Activated CD4-positive, alpha-beta T cell treated with anti-CD3 and anti-CD28 coated beads for 4 hours (primary cell): ENCODE results near the gene FOXJ3.

Experiments
- DNase-seq, 2 donors: peaks; one replicate each; pipeline ENCODE4 v3.0.0-alpha.2; 2020

Gene FOXJ3

GRCh38 chr1:42335050-42335808 lies at the start of gene FOXJ3:
Gene FOXJ3, minus strand, starts transcription at chr1:42335235. Its CDS starts 24,142 bp downstream, at chr1:42311093.
- peak; percentile 91 to 92 for DNase-seq

GRCh38 chr1:42381280-42381673 lies 46.2 kb upstream of the FOXJ3 start:
- no peak for DNase-seq

GRCh38 chr1:42380586-42381279 lies 45.7 kb upstream of the FOXJ3 start, which contains the start of gene RIMKLA:
Gene RIMKLA, plus strand, starts transcription at chr1:42380792. Its CDS starts 143 bp downstream, at chr1:42380935.
- DNase-seq = peak; percentile 13 to 24

GRCh38 chr1:42379794-42380585 lies 45.0 kb upstream of the FOXJ3 start:
- DNase-seq = no peak

GRCh38 chr1:42372796-42373195 lies 37.8 kb upstream of the FOXJ3 start:
- no peak for DNase-seq

GRCh38 chr1:42370876-42371549 lies 36.0 kb upstream of the FOXJ3 start:
- DNase-seq = no peak

- no peak for DNase-seq
Observed at GRCh38 chr1:42369471-42369870, 34.4 kb upstream of the FOXJ3 start.

GRCh38 chr1:42368096-42368795 lies 33.2 kb upstream of the FOXJ3 start:
- no peak for DNase-seq

- DNase-seq = no peak
Observed at GRCh38 chr1:42365118-42365517, 30.1 kb upstream of the FOXJ3 start.

- DNase-seq = no peak
Observed at GRCh38 chr1:42364542-42364941, 29.5 kb upstream of the FOXJ3 start.

- no peak for DNase-seq
Observed at GRCh38 chr1:42364089-42364488, 29.1 kb upstream of the FOXJ3 start.

GRCh38 chr1:42359466-42359865 lies 24.4 kb upstream of the FOXJ3 start:
- DNase-seq = no peak

GRCh38 chr1:42358791-42359190 lies 23.8 kb upstream of the FOXJ3 start:
- no peak for DNase-seq

GRCh38 chr1:42350086-42350485 lies 15.1 kb upstream of the FOXJ3 start:
- no peak for DNase-seq

- no peak for DNase-seq
Observed at GRCh38 chr1:42348498-42348897, 13.5 kb upstream of the FOXJ3 start.

GRCh38 chr1:42343049-42343448 lies 8.0 kb upstream of the FOXJ3 start:
- DNase-seq = no peak

- no peak for DNase-seq
Observed at GRCh38 chr1:42340901-42341300, 5.9 kb upstream of the FOXJ3 start.

GRCh38 chr1:42340093-42340492 lies 5.1 kb upstream of the FOXJ3 start:
- no peak for DNase-seq

GRCh38 chr1:42336978-42337377 lies 1.9 kb upstream of the FOXJ3 start:
- no peak for DNase-seq

GRCh38 chr1:42335809-42336518 lies 929 bp upstream of the FOXJ3 start:
- DNase-seq = peak in 1 of 2 donors; percentile 2

- peak in 1 of 2 donors; percentile 32 for DNase-seq
Observed at GRCh38 chr1:42334240-42335049, 590 bp downstream of the FOXJ3 start.
